Thyroid gland (tissue), 4 donors: Measurements from ENCODE around the gene FALEC.
"Not testable (repeated sequence)": the region's sequence is repeated elsewhere in the genome, so short reads cannot be mapped to it uniquely, and the experiment has no call there.

Experiments used
- POLR2A ChIP-seq, 2 donors: fragments of 450-650 bp; IDR thresholded peaks; one replicate each; pipeline ENCODE4 v1.6.1; 2017; ENCODE audit warnings: antibody characterized with exemption in 2 of 2, mild to moderate bottlenecking in 2 of 2, moderate library complexity in 1 of 2
- TF ChIP-seq, protein P1 (sequence below), 6 experiments: fragments of 200-600 bp in 3 of 6; fragments of 450-650 bp in 3 of 6; sonication (generic) in 3 of 6; IDR thresholded peaks; one replicate each; pipeline ENCODE4 v1.5.1; 2016 to 2019; ENCODE audit warnings: antibody characterized with exemption in 6 of 6, mild to moderate bottlenecking in 2 of 6, inconsistent platforms in 1 of 6, moderate library complexity in 1 of 6

DNA sequence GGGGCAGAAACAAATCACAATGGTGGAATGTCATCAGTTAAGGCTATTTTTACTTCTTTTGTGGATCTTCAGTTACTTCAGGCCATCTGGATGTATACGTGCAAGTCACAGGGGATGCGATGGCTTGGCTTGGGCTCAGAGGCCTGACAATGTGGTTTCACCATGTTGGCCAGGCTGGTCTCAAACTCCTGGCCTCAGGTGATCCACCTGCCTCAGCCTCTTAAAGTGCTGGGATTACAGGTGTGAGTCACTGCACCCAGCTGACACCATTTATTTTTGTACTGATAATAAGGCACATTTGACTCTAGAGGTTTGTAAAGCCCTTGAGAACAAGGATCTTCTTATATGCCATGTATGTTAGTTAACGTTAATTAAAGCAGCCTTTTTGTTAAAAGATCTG, 65.4 kb downstream of the FALEC start:
- TF ChIP-seq, protein P1, sequence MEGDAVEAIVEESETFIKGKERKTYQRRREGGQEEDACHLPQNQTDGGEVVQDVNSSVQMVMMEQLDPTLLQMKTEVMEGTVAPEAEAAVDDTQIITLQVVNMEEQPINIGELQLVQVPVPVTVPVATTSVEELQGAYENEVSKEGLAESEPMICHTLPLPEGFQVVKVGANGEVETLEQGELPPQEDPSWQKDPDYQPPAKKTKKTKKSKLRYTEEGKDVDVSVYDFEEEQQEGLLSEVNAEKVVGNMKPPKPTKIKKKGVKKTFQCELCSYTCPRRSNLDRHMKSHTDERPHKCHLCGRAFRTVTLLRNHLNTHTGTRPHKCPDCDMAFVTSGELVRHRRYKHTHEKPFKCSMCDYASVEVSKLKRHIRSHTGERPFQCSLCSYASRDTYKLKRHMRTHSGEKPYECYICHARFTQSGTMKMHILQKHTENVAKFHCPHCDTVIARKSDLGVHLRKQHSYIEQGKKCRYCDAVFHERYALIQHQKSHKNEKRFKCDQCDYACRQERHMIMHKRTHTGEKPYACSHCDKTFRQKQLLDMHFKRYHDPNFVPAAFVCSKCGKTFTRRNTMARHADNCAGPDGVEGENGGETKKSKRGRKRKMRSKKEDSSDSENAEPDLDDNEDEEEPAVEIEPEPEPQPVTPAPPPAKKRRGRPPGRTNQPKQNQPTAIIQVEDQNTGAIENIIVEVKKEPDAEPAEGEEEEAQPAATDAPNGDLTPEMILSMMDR (IDR thresholded peaks at IDR 0.05) = not testable (repeated sequence)
- TF ChIP-seq POLR2A (IDR thresholded peaks at IDR 0.05) = not testable (repeated sequence)
